GM21423 (cell line): ENCODE results near the gene SNTB2.
A peak's percentile ranks its signal among the peaks of the same experiment; 100 is the strongest.
"Not testable (repeated sequence)": the region's sequence is repeated elsewhere in the genome, so short reads cannot be mapped to it uniquely, and the experiment has no call there.

Experiments
- ATAC-seq: cut with Tn5 transposase; IDR thresholded peaks from one replicate; pipeline ENCODE4 v1.9.1; 2021; ENCODE audit warnings: mild to moderate bottlenecking, moderate library complexity; ENCODE audit not compliant: unreplicated experiment

SNTB2 gene

GRCh38 chr16:69283851-69284250, 96.9 kb downstream of the SNTB2 start:
- ATAC-seq, result no peak

- ATAC-seq, result no peak
These were observed 98.3 kb downstream of the SNTB2 start for GRCh38 chr16:69285240-69285639.

DNA sequence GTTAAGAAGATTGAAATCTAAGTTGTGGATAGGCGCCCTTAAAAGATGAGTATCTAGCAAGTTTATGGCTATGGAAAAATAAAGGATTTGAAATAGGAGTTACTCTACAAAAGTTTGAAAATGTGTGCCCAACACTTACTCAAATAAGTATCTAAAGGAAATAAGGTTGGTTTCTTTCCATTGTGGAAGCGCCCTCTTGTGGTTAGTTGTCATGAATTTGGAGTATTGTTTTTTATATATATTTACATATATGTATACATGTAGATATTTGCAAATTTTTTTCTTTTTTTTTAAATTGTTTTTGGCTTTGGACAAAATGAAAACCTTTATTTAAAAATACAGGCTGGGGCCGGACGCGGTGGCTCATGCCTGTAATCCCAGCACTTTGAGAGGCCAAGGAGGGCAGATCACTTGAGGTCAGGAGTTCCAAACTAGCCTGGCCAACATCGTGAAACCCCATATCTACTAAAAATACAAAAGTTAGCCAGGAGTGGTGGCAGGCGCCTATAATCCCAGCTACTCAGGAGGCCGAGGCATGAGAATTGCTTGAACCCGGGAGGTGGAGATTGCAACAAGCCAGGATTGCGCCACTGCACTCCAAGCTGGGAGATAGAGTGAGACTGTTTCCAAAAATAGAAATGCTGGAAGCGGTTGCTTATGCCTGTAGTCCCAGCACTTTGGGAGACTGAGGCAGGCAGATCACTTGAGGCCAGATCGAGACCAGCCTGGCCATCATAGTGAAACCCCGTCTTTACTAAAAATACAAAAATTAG, 100.2 kb downstream of the SNTB2 start:
- ATAC-seq, result no peak

DNA sequence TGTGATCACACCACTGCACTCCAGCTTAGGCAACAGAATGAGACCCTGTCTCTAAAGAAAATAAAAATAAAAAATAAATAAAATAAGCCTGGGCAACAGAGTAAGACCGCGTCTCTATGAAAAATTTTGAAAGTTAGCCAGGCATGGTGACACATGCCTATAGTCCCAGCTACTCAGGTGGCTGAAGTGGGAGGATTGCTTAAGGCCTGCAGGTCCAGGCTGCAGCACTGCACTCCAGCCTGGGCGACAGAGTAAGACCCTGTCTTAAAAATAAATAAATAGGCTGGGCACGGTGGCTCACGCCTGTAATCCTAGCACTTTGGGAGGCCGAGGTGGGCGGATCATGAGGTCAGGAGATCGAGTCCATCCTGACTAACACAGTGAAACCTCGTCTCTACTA, 104.7 kb downstream of the SNTB2 start:
- ATAC-seq, result not testable (repeated sequence)

DNA sequence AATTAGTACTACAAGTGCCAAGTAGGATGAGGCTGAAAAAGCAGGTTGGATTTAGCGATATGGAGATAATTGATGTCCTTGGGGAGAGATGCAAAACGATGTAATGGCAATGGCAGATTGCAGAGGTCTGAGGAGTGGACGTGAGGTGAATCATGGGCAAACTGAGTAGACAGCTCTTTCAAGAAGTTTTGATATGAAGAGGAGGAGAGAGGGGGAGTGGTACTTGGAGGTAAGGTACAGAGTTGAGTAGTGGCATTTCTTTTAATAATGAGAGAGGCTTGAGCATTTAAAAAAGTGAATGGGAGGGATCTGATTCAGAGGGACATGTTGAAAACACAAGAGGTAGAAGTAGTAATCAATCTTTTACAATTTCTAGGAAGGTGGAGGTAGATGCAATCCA, 106.4 kb downstream of the SNTB2 start:
- no peak for ATAC-seq

DNA sequence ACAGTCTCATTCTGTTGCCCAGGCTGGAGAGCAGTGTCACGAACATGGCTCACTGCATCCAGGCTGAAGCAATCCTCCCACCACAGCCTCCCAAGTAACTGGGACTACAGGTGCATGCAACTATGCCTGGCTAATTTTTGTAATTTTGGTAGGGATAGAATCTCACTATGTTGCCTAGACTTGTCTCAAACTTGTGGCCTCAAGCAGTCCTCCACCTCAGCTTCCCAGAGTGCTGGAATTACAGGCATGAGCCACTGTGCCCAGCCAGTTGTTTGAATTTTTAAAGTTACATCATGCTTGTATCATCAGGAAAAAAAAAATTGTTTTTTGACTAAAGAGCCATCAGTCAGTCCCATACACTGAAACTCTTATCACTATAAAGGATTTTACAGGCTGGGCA, 107.1 kb downstream of the SNTB2 start:
- no peak for ATAC-seq

GRCh38 chr16:69296771-69297170, 109.8 kb downstream of the SNTB2 start:
- ATAC-seq, result not testable (repeated sequence)

GRCh38 chr16:69298261-69298660, 111.3 kb downstream of the SNTB2 start:
- ATAC-seq, result no peak

- no peak for ATAC-seq
These were observed 114.2 kb downstream of the SNTB2 start for GRCh38 chr16:69301187-69301586.

DNA sequence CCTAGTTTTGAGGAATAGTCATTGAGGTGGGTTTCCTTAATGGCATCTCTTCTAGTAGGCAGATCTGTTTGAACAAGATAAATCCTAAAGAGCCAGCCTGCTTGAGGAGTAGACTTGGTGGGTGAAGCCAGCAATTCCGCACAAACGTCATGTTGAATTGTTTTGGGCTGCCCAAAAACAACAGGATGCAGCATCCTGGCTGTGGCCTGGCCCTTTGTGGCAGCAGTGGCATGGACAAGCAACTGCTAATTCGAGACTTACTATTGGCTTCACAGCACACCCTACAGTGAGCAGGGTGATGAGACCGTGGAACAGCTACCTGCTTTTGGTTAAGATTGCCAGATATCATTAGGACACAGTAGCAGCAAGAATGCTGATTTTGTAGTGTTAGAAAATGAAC, 114.9 kb downstream of the SNTB2 start:
- ATAC-seq, result no peak

DNA sequence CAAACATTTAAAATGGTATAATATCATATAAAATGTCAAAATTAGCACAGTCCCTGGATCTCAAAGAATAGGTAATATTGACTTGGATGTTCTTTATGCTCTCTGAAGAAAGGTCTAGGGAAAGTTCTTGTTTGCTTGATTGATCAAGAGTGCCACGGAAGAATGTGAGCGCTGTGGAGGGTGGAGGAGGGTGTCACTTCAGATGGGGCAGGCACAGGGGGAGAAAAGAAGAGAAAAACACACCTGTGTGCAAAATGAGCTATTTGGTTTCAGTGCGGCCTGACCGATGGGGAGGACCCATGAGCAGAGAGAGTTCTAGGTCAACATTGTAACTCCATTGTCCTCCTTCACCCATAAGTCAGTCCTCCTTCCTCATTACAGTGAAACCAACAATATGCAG, 115.3 kb downstream of the SNTB2 start:
- ATAC-seq, result no peak

- ATAC-seq, result no peak
These were observed 119.1 kb downstream of the SNTB2 start for GRCh38 chr16:69306031-69306430.

GRCh38 chr16:69307091-69307490, 120.1 kb downstream of the SNTB2 start:
- ATAC-seq, result no peak

DNA sequence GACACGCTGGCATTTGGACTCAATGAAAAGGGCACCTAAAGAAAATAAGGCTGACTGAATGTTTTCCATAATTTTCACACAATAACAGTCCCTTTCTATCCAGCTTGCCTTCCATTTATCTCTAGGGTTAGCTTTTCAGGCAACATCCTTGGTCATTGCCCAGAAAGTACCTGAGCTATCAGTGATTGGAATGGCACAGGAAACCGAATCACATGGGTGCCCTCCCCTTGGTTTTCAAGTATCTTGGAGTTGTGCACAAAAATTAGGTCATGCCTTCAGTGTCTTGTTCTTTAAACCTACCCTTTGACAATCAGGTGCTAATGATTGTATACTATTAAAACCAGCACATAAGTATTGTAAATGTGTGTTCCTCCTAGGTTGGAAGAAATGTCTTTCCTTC, 120.9 kb downstream of the SNTB2 start:
- ATAC-seq, result no peak

GRCh38 chr16:69309316-69309715, 122.4 kb downstream of the SNTB2 start:
- ATAC-seq, result no peak

DNA sequence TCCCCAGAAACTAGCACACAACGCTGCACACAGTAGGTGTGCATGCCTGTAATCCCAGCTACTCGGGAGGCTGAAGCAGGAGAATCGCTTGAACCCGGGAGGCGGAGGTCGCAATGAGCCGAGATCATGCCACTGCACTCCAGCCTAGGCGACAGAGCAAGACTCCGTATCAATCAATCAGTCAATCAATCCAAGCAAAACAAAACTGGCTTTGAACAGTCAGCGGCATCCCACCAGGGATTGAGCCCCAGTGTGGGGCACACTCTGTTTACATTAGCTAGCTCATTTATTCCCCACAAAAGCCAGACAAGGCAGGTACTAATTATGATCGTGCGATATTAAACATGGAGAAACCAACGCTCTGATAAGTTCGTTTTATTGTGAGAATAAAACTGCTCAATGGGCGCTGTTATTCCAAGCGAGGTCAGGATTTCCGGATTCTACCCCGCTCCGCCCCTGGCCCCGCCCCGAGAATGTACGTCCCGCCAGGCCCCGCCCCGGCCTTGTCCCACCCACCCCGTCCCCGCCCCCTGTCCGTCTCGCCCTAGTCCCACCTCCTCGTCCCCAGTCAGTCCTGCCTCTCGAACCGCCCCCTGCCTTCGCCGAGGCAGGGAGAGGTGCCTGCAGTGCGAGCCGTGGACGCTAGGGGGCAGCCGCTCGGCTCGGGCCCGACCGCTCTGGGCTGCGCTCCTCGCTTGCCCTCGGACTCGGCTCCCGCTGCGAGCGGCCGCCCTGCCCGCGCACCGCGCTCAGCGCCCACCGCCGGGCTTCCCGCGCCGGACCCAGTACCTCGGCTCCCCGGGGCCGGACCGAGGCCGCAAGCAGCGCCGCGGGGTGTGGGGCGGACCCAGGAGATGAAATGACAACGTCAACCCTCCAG, 123.9 kb downstream of the SNTB2 start, which contains the start of gene VPS4A:
Gene VPS4A, plus strand, starts transcription at position 698 of the 880 bp plus-strand sequence. Its CDS starts 162 bp downstream, at position 860.
- peak; percentile 94 for ATAC-seq

- peak; percentile 33 for ATAC-seq
These were observed 124.8 kb downstream of the SNTB2 start for GRCh38 chr16:69311533-69312387.

DNA sequence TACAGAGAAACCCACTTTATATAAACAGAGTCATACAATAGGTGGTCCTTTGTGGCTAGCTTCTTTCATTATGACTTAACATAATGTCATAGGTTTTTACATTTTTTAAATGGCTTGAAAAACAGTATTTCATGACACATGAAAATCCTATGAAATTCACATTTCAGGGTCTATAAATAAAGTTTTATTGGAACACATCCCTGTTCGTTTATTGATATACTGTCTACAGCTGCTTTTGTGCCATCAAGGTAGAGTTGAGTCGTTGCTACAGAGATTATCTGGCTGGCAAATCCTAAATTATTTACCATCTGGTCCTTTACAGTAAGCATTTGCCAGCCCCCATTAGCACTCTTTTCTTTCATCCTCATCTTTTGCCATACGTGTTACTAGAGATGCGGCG, 126.5 kb downstream of the SNTB2 start:
- no peak for ATAC-seq

DNA sequence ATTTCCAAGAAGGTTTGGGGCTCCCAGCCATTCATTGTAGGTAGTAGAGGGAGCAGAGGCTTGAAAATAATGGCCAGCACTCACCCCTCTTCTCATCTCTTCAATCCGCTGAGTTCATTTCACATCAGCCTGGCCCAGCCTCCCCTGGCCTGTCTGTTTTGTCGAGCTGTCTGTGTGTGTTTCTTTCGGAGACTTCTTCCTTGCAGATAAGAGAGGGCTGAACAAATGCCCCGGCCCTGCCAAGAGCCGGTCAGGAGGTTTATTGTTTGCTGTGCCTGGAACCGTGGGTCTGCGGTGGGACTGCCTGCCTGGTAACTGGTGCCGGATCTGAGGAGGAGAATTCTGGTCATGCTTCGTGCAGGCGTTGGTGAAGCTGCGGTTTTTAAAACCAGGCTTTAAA, 127.6 kb downstream of the SNTB2 start:
- no peak for ATAC-seq

DNA sequence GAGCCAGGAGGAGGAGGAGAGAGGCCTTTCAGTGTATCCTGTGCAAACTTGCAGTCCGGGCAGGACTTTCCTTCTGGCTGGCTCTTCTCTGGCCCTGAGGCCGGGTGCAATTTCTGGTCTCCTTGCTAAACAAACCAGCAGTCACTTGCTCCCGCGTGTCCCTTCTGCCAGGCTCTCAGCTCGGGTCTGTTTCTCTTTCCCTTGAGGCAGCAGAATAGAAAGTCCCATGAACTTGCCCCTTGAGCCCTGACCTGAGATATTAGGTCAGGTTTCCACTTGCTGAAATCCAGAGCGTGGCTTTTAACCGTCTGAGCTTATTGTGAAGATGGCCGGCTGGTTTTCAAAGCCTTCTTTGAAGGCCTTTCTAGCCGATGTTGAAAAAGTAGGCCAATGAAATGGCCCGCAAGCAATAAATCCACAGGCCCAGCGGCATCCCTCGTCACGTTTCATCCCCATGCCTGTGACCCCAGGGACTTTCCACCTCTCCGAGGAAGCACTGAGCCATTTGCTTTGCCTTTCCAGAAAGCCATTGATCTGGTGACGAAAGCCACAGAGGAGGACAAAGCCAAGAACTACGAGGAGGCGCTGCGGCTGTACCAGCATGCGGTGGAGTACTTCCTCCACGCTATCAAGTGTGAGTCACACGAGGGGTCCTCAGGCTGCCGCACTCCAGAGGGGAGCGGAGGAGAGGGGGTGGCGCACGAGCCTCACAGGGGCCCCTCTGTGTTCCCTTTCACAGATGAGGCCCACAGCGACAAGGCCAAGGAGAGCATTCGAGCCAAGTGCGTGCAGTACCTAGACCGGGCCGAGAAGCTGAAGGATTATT, 128.7 kb downstream of the SNTB2 start:
- no peak for ATAC-seq
